SK-N-SH treated with all-trans-retinoic acid at 6 μM for 48 hours (cell line): Measurements from ENCODE around the gene PKP4.

Source experiments
- ARNTL ChIP-seq: fragments of 450-650 bp; formaldehyde crosslinking; IDR thresholded peaks from 2 replicates; pipeline ENCODE4 v1.5.0; 2020; ENCODE audit warnings: low read depth, mild to moderate bottlenecking, moderate library complexity, borderline replicate concordance
- ISL1 ChIP-seq: fragments of 250-450 bp; sonication (Bioruptor Pico); IDR thresholded peaks from 2 replicates; pipeline ENCODE4 v2.1.2; 2022; ENCODE audit warnings: mild to moderate bottlenecking, moderate library complexity
- RARB ChIP-seq: fragments of 250-450 bp; sonication (Bioruptor Pico); IDR thresholded peaks from 2 replicates; pipeline ENCODE4 v1.8.0; 2021; ENCODE audit warnings: mild to moderate bottlenecking, moderate library complexity
- TOX ChIP-seq: fragments of 250-450 bp; sonication (Bioruptor Pico); IDR thresholded peaks from 2 replicates; pipeline ENCODE4 v1.8.0; 2021; ENCODE audit warnings: mild to moderate bottlenecking, moderate library complexity, borderline replicate concordance
- ZFP3 ChIP-seq: fragments of 250-450 bp; sonication (Bioruptor Pico); IDR thresholded peaks from 2 replicates; pipeline ENCODE4 v1.5.0; 2020; ENCODE audit warnings: mild to moderate bottlenecking, moderate library complexity
- TF ChIP-seq, protein P1 (sequence below): fragments of 250-450 bp; sonication (Bioruptor Pico); IDR thresholded peaks from 2 replicates; pipeline ENCODE4 v1.8.0; 2021; ENCODE audit warnings: low read depth, mild to moderate bottlenecking, moderate library complexity, borderline replicate concordance

DNA sequence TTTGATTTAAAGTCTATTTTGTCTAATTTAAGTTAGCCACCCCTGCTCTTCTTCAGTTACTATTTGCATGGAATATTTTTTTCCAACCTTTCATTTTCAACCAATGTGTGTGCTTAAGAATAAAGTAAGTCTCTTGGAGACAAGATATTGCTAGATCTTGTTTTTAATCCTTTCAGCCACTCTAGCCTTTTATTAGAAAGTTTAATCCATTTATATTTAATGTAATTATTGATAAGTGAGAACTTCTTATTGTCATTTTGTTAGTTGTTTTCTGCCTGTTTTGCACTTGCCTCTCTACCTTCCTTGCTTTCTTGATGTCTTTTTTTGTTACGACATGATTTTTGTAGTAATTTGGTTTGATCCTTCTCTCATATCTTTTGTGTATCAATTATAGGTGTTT is 46.6 kb upstream of the PKP4 start:
- TF ChIP-seq TOX (CRISPR knock-in tag) (no peak), RARB (CRISPR knock-in tag) (no peak), ARNTL (CRISPR knock-in tag) (no peak), ISL1 (CRISPR knock-in tag) (no peak), ZFP3 (CRISPR knock-in tag) (no peak)
- TF ChIP-seq, protein P1, sequence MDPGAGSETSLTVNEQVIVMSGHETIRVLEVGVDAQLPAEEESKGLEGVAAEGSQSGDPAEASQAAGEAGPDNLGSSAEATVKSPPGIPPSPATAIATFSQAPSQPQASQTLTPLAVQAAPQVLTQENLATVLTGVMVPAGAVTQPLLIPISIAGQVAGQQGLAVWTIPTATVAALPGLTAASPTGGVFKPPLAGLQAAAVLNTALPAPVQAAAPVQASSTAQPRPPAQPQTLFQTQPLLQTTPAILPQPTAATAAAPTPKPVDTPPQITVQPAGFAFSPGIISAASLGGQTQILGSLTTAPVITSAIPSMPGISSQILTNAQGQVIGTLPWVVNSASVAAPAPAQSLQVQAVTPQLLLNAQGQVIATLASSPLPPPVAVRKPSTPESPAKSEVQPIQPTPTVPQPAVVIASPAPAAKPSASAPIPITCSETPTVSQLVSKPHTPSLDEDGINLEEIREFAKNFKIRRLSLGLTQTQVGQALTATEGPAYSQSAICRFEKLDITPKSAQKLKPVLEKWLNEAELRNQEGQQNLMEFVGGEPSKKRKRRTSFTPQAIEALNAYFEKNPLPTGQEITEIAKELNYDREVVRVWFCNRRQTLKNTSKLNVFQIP, result no peak
